ENCODE measurements around the gene PTPRF.

Gene PTPRF

DNA sequence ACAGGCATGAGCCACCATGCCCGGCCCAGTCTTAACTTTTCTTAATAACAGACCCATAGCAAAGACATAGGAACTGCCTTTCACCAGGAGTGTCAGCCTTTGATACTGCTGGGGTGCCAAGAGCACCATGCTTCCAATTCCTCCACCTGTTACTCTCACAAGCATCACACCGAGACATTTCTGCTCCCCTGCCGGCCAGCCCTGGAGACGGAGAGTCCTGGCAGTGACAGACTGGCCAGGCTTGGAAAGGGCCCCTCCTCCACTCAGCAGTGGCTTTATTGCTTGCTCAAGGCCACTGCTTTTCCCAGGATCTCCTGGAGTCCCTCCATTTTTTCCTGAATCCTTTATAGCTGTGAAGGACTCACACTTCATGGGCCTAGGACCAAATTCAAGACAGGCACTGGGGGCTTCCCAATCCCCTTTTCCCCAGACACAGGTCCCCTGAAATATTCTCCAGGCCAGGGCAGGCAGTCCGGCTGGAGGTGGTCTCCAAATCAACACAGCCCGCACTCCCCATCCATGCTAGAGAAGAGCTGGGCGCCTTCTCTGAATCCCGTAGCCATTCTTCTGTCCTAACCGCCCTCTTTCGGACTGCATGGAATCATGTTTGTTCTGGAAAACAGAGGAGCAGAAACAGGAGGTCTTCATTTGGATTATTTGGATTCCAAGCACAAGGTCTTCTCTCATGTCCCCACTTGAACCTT lies 25.5 kb upstream of the PTPRF start:
- no peak overlapping the region for H3K4me3 ChIP-seq (ENCODE audit: low read length)
- H3K4me1 ChIP-seq (ENCODE audit: control insufficient read depth, insufficient read depth, low read length) = no peaks in the 10 kb centered on the region
- no peaks in the 10 kb centered on the region for H3K9me3 ChIP-seq (replicated peaks; ENCODE audit: low read length)
- peaks cover 2% of the 10 kb centered on the region for H3K27me3 ChIP-seq (ENCODE audit: control insufficient read depth, insufficient read depth, low read length)
- no peaks in the 10 kb centered on the region for H3K36me3 ChIP-seq (ENCODE audit: insufficient read depth, low read length)
- H3K4me2 ChIP-seq (ENCODE audit: low read length) = no peak overlapping the region
- H3K9ac ChIP-seq (ENCODE audit: low read depth, low read length) = no peak overlapping the region

DNA sequence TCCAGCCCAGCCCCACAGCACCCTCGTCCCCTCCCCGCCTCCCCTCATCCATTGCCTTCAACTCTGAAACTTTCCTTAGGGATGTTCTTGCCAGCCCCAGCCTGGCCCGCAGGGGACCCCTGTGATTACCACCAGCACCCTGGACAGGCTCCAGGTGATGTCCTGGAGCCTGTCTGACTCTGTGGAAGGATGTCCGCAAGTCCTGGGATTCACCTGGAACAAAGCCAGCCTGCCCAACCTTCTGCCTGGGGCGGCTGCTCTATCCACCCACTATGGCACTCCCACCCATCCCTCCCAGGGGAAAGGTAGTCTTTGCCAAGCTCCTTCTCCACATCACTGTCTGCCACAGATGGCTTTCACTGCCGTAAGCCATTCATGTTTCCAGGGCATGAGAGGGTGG lies 24.4 kb upstream of the PTPRF start:
- Histone ChIP-seq H3K9me3 (replicated peaks; ENCODE audit: low read length) (no peaks in the 10 kb centered on the region), H3K36me3 (ENCODE audit: insufficient read depth, low read length) (no peaks in the 10 kb centered on the region), H3K27me3 (ENCODE audit: control insufficient read depth, insufficient read depth, low read length) (peaks cover 2% of the 10 kb centered on the region), H3K4me2 (ENCODE audit: low read length) (no peak overlapping the region), H3K4me3 (ENCODE audit: low read length) (no peak overlapping the region), H3K4me1 (ENCODE audit: control insufficient read depth, insufficient read depth, low read length) (no peaks in the 10 kb centered on the region), H3K9ac (ENCODE audit: low read depth, low read length) (no peak overlapping the region)

DNA sequence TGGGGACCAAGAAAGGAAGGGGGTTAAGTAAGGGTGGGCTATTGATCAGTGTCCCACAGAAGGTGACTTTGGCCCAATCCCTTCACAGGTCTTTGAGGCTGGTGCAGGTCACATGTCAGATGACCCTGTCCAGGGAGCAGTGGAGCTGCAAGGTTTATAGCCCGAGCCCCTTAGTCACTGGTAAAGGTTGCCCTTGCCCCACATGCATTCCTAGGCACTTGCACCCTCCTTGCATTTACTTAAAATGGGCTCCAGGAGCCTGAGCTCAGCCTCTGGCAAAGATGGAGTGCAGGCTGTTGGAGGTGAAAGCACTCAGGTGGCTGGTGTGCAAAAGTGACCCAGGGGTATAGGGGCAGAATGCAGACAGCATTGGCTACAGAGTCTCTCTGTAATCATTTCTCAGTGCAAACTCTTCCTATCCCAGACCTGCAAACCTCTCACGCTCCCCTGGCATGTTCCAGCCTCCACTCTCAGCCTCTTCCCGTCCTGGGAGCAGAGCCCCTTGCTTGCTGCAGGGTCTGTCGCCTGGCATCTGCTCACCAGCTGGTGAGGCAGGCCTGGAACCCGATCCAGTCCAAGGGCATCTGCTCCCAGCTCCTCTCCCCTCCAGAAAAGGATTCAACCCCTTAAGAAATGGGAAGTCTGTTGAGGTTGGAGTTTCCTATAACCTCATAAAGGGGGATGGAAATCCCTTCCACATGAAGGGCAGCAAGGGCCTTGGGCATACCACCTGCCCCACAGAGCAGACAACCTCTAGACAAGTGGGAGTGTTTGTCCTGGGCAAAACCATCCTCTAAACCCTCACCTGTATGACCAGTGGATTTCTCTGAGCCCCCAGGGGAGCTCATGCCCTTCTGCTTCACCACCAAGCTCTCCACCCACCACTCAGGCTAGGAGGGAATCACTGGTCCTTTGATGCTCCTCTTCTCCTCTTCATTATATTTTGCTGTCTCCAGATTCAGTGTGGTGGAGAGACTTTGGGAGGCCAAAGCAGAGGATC lies 23.1 kb upstream of the PTPRF start:
- H3K36me3 ChIP-seq (ENCODE audit: insufficient read depth, low read length) = no peaks in the 10 kb centered on the region
- no peaks in the 10 kb centered on the region for H3K4me1 ChIP-seq (ENCODE audit: control insufficient read depth, insufficient read depth, low read length)
- no peak overlapping the region for H3K9ac ChIP-seq (ENCODE audit: low read depth, low read length)
- peaks cover 2% of the 10 kb centered on the region for H3K27me3 ChIP-seq (ENCODE audit: control insufficient read depth, insufficient read depth, low read length)
- H3K4me2 ChIP-seq (ENCODE audit: low read length) = no peak overlapping the region
- H3K9me3 ChIP-seq (replicated peaks; ENCODE audit: low read length) = no peaks in the 10 kb centered on the region
- no peak overlapping the region for H3K4me3 ChIP-seq (ENCODE audit: low read length)

DNA sequence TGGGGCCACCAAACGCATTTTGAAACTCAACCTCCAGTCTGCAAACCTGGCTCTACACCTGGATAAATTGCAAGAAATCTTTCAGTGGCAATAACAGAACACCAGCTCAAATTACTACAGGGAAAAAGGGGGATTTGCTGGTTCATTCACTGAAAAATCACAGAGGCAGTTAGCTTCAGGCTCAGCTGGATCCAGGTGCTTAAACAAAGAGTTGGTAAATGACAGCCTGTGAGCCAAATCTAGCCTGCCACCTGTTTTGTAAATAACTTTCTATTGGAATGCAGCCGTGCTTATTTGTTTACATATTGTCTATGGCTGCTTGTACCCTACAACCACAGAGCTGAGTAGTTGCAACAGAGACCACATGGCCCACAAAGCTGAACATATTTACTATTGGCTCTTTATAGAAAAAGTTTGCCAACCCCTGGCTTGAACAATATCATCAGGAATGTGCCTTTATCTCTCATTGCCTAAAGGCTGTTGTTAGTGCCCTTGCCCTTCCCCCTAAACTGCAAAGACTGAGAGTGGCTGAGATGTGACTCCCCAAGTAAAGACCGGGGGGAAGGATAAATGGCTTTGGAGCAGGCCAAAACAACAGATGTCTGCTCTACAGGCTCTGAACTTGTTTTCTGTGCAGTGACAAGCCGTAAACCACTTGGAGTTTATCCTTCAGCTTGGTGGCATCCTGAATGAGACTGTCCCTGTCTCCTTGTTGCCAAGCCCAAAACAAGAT lies 21.5 kb upstream of the PTPRF start:
- Histone ChIP-seq H3K9me3 (replicated peaks; ENCODE audit: low read length) (no peaks in the 10 kb centered on the region), H3K36me3 (ENCODE audit: insufficient read depth, low read length) (no peaks in the 10 kb centered on the region), H3K4me2 (ENCODE audit: low read length) (no peak overlapping the region), H3K9ac (ENCODE audit: low read depth, low read length) (no peak overlapping the region), H3K4me1 (ENCODE audit: control insufficient read depth, insufficient read depth, low read length) (no peaks in the 10 kb centered on the region), H3K4me3 (ENCODE audit: low read length) (no peak overlapping the region), H3K27me3 (ENCODE audit: control insufficient read depth, insufficient read depth, low read length) (no peaks in the 10 kb centered on the region)

DNA sequence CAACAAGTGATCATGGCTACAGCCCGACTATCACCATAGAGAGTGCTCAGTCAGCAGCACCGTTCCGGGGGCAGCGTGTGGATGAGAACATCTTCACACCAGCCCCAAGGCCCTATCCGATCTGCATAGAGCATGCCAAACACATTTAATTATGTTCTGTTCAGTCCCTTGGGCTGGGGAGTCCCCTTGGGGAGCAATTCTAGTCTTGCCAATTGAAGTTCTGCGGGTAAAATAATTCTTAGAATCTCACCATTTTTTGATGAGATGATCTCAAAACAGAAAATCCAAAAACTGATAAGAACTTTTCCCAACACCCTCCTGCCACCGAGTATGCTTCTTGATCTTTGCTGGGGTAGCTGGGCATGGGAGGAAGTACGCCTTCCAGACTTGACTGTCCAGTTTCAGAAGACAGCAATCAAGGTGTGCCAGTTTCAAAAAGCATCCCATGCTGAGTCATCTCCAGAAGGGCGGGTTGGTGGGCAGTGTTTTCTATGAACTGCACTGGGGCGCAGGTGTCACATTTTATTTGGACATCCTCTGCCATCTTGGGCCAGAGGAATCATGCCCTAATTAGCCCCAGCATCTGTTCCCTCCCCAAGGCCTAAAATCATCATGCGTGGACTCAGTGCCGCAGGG lies 20.8 kb upstream of the PTPRF start:
- no peaks in the 10 kb centered on the region for H3K4me1 ChIP-seq (ENCODE audit: control insufficient read depth, insufficient read depth, low read length)
- no peaks in the 10 kb centered on the region for H3K9me3 ChIP-seq (replicated peaks; ENCODE audit: low read length)
- no peak overlapping the region for H3K4me2 ChIP-seq (ENCODE audit: low read length)
- H3K36me3 ChIP-seq (ENCODE audit: insufficient read depth, low read length) = no peaks in the 10 kb centered on the region
- no peaks in the 10 kb centered on the region for H3K27me3 ChIP-seq (ENCODE audit: control insufficient read depth, insufficient read depth, low read length)
- H3K9ac ChIP-seq (ENCODE audit: low read depth, low read length) = no peak overlapping the region
- no peak overlapping the region for H3K4me3 ChIP-seq (ENCODE audit: low read length)

DNA sequence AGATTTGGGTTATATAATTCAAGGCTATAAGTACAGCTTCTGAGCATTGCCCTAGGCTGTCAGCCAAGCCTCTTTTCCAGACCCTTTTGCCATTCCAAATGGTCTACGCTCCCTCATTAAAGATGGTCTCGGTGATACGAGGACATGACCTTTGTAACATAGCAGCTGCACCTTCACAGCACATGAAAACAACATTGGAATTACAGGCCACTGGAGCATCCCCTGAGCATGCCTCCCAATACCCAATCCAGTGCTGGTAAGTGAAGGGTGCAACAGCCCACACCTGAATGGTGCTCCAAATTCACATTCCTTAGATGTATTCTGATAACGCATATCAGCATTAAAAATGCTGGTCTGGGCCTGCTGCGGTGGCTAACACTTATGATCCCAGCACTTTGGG lies 20.1 kb upstream of the PTPRF start:
- H3K4me1 ChIP-seq (ENCODE audit: control insufficient read depth, insufficient read depth, low read length) = no peaks in the 10 kb centered on the region
- H3K4me3 ChIP-seq (ENCODE audit: low read length) = no peak overlapping the region
- no peak overlapping the region for H3K4me2 ChIP-seq (ENCODE audit: low read length)
- no peaks in the 10 kb centered on the region for H3K36me3 ChIP-seq (ENCODE audit: insufficient read depth, low read length)
- no peak overlapping the region for H3K9ac ChIP-seq (ENCODE audit: low read depth, low read length)
- no peaks in the 10 kb centered on the region for H3K27me3 ChIP-seq (ENCODE audit: control insufficient read depth, insufficient read depth, low read length)
- H3K9me3 ChIP-seq (replicated peaks; ENCODE audit: low read length) = no peaks in the 10 kb centered on the region

DNA sequence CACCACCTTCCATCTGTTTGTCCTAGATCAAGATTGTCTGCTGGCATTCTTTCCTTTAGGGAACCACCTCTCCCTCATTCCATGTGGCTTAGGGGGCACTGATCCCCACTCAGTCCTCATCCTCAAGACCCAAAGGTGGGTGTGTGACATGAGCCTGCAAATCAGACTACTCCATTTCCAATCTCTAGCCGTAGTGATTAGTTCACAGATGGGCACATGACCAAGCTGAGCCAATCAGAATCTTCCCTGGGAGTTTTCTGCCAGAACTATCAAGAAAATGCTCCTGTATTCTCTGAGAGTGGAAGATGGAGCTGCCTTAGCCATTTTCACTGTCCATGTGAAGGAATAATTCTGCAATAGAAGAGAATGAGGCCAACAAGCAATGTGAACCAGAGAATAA lies 19.3 kb upstream of the PTPRF start:
- H3K36me3 ChIP-seq (ENCODE audit: insufficient read depth, low read length) = no peaks in the 10 kb centered on the region
- H3K27me3 ChIP-seq (ENCODE audit: control insufficient read depth, insufficient read depth, low read length) = no peaks in the 10 kb centered on the region
- no peaks in the 10 kb centered on the region for H3K9me3 ChIP-seq (replicated peaks; ENCODE audit: low read length)
- no peak overlapping the region for H3K9ac ChIP-seq (ENCODE audit: low read depth, low read length)
- H3K4me1 ChIP-seq (ENCODE audit: control insufficient read depth, insufficient read depth, low read length) = no peaks in the 10 kb centered on the region
- no peak overlapping the region for H3K4me3 ChIP-seq (ENCODE audit: low read length)
- H3K4me2 ChIP-seq (ENCODE audit: low read length) = no peak overlapping the region

DNA sequence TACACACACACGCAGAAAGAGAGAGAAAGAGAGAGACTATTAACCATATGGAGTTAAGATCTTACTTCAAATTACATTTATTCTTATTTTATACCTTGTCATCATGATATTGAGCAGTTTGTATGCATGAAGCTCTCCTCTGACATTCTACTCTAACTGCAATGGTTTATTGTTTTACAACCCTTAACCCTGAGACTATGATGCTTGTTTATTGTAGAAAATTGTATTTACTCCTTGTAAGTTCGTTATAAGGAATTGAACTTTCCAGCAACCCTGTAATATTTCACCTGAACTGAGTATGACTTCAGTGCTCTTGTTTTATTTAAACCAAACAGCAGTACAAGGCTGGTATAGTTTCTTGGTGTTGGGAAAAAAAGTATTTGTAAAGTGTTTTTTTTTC lies 18.6 kb upstream of the PTPRF start:
- Histone ChIP-seq H3K9me3 (replicated peaks; ENCODE audit: low read length) (no peaks in the 10 kb centered on the region), H3K9ac (ENCODE audit: low read depth, low read length) (no peak overlapping the region), H3K27me3 (ENCODE audit: control insufficient read depth, insufficient read depth, low read length) (no peaks in the 10 kb centered on the region), H3K36me3 (ENCODE audit: insufficient read depth, low read length) (no peaks in the 10 kb centered on the region), H3K4me3 (ENCODE audit: low read length) (no peak overlapping the region), H3K4me1 (ENCODE audit: control insufficient read depth, insufficient read depth, low read length) (no peaks in the 10 kb centered on the region), H3K4me2 (ENCODE audit: low read length) (no peak overlapping the region)

DNA sequence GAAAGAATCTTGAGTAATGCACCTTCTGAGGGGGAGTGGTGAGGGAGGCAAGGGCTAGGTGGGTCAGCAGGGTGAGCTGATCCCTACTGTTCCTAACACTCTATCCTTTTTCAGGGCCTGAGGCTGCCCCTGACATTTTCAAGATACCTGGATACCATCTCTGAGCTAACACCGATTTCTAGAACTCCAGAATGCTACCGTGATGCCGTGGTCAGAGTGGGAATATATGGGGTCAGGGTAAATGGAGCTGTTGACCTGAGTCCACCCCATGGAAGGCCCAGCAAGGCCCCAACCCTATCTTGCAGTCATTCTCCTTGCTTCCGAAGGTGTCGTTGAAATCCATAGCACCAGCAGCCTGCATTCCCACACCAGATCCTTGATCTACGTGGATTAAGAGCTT lies 18.0 kb upstream of the PTPRF start:
- no peaks in the 10 kb centered on the region for H3K9me3 ChIP-seq (replicated peaks; ENCODE audit: low read length)
- no peak overlapping the region for H3K9ac ChIP-seq (ENCODE audit: low read depth, low read length)
- H3K27me3 ChIP-seq (ENCODE audit: control insufficient read depth, insufficient read depth, low read length) = no peaks in the 10 kb centered on the region
- H3K4me1 ChIP-seq (ENCODE audit: control insufficient read depth, insufficient read depth, low read length) = no peaks in the 10 kb centered on the region
- no peak overlapping the region for H3K4me2 ChIP-seq (ENCODE audit: low read length)
- no peak overlapping the region for H3K4me3 ChIP-seq (ENCODE audit: low read length)
- no peaks in the 10 kb centered on the region for H3K36me3 ChIP-seq (ENCODE audit: insufficient read depth, low read length)

DNA sequence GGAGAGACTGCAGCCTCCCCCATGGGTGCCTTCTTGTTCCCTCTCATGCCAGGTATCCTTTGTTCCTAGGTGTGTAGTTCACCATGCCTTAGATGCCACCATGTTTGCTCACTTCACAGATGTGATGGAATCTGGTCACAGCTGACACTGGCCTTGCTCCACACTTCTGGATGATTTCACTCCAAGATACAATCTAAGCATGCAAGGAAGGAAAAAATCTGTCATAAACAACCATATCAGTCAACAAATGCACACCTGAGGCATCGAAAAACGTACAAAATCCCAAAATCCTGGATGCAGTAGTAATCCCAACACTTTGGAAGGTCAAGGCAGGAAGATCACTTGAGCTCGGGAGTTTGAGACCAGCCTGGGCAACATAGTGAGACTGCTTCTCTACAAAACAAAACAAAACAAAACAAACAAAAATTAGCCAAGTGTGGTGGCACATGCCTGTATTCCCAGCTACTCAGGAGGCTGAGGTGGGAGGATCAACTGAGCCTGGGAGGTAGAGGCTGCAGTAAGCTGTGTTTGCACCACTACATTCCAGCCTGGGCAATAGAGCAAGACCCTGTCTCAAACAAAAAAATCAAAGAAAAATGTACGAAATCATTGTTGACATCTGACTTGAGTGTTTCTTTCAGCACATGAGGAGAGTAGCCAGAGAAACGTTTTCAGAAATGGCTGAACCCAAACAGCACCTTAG lies 17.1 kb upstream of the PTPRF start:
- H3K4me1 ChIP-seq (ENCODE audit: control insufficient read depth, insufficient read depth, low read length) = no peaks in the 10 kb centered on the region
- H3K9ac ChIP-seq (ENCODE audit: low read depth, low read length) = no peak overlapping the region
- H3K4me2 ChIP-seq (ENCODE audit: low read length) = no peak overlapping the region
- no peak overlapping the region for H3K4me3 ChIP-seq (ENCODE audit: low read length)
- H3K9me3 ChIP-seq (replicated peaks; ENCODE audit: low read length) = no peaks in the 10 kb centered on the region
- no peaks in the 10 kb centered on the region for H3K36me3 ChIP-seq (ENCODE audit: insufficient read depth, low read length)
- no peaks in the 10 kb centered on the region for H3K27me3 ChIP-seq (ENCODE audit: control insufficient read depth, insufficient read depth, low read length)

Data from skeletal muscle satellite cell (primary cell).